PFSK-1 (cell line): Measurements from ENCODE around the gene FTCDNL1.

Source experiments
- POLR2AphosphoS5 ChIP-seq: IDR thresholded peaks from 2 replicates; pipeline ENCODE4 v1.6.1; 2012; ENCODE audit warnings: low read depth, mild to moderate bottlenecking, control low read depth, low read length, moderate library complexity
- REST ChIP-seq, 2 experiments: IDR thresholded peaks; 2 replicates each; pipeline versions ENCODE4 v1.6.1 to v1.8.0; 2011 to 2012; ENCODE audit warnings: low read depth in 2 of 2, low read length in 2 of 2, control low read depth in 1 of 2, inconsistent platforms in 1 of 2, mild to moderate bottlenecking in 1 of 2, moderate library complexity in 1 of 2; ENCODE audit not compliant: insufficient read depth in 1 of 2
- SIN3A ChIP-seq: IDR thresholded peaks from 2 replicates; pipeline ENCODE4 v1.6.1; 2012; ENCODE audit warnings: mild to moderate bottlenecking, low read length, moderate library complexity, borderline replicate concordance; ENCODE audit not compliant: insufficient read depth
- TAF1 ChIP-seq: IDR thresholded peaks from 2 replicates; pipeline ENCODE4 v1.6.1; 2012; ENCODE audit warnings: low read length, control low read depth, borderline replicate concordance; ENCODE audit not compliant: insufficient read depth

DNA sequence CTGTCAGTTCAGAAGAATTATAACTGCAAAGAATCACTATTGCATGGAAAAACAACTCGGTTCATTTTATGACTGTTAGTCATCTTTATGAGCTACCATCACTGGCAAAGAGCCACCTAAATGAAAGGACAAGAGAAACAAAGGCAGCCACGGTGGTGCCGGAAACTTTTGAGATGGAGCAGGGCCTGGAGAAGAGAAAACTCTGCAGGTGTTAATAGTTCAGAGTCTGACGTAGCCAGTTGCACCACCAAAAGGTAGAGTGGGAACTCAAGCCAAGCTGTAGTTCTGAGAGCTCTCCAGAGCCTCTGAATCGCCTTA is 110.9 kb downstream of the FTCDNL1 start:
- no peak for TF ChIP-seq TAF1
- no peak for TF ChIP-seq POLR2AphosphoS5
- no peak for TF ChIP-seq REST (IDR thresholded peaks at IDR 0.05; ENCODE audit: insufficient read depth in 1 of 2, low read depth in 2 of 2, low read length in 2 of 2)
- no peak for TF ChIP-seq SIN3A
